ENCODE results near the gene ELFN2. TPM values are rescaled to one million over a fixed set of nuclear protein-coding genes. Genes with fewer than 3 reads are reported as not detected.

ELFN2 gene
- polyA plus RNA-seq, 3 donors, result 0.01 TPM; not detected in 2

DNA sequence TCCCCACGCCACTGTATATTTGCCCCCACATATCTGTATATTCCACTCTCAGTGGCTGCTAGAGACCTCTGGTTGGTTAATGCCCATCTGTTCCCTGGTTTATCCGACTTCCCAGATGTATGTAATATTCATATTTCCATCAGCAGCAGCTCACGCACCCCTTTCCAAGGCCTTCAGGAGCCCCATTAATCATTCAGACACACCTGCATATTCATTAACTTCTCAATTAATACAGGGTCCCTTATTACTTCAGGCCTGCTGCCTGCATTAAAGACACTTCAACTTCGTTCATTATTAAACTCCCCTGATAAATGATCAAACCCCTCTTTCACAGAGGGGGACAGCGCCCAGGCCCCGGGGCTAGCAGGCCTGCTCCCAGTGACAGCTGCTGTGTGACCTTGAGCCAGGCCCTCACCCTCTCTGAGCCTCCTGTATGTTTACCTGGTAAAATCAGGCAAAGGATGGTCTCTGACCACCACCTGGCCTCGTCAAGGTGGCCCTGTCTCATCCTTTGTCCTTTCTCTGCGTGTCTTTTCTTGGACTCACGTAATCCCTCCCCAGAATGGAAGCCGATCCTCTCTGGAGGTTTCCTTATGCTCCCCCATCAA, 34.5 kb downstream of the ELFN2 start:
- no peak overlapping the region for H3K9ac ChIP-seq (ENCODE audit: insufficient read depth, low read length, poor library complexity, severe bottlenecking)
- no peaks in the 10 kb centered on the region for H3K9me3 ChIP-seq (replicated peaks in 1 of 2; ENCODE audit: control insufficient read depth in 1 of 2, insufficient read depth in 1 of 2, low read length in 2 of 2)
- over 99% methylated on average over 10 of the region's 10 CpGs for WGBS (ENCODE audit: insufficient coverage)
- H3K36me3 Mint-ChIP-seq, result no peaks in the 10 kb centered on the region
- H4K20me1 ChIP-seq (ENCODE audit: insufficient read depth, low read length), result no peaks in the 10 kb centered on the region
- no peak overlapping the region for H3K4me3 Mint-ChIP-seq
- intact Hi-C loops (cut with micrococcal nuclease), result no loop called here
- H3K27ac Mint-ChIP-seq, result no peak overlapping the region
- H3K27me3 ChIP-seq (ENCODE audit: control insufficient read depth in 2 of 2, insufficient read depth in 2 of 2, low read length in 2 of 2), result no peaks in the 10 kb centered on the region
- H3K9me3 Mint-ChIP-seq, result no peaks in the 10 kb centered on the region
- H3K27ac ChIP-seq (ENCODE audit: low read depth in 1 of 2, low read length in 2 of 2), result no peak overlapping the region
- no peaks in the 10 kb centered on the region for H3K4me1 Mint-ChIP-seq
- H3K4me3 ChIP-seq (replicated peaks in 1 of 3; ENCODE audit: low read depth in 2 of 3, low read length in 3 of 3), result no peak overlapping the region
- no peak for DNase-seq
- no peaks in the 10 kb centered on the region for H3K36me3 ChIP-seq (replicated peaks in 1 of 2; ENCODE audit: control insufficient read depth in 1 of 2, insufficient read depth in 2 of 2, low read length in 2 of 2)
- H3K27me3 Mint-ChIP-seq (ENCODE audit: low read depth in 3 of 3), result peaks cover 7 to 24% (median 8%) of the 10 kb centered on the region in 3 donors
- H3K79me2 ChIP-seq (ENCODE audit: insufficient read depth, low read length), result no peaks in the 10 kb centered on the region
- H2AFZ ChIP-seq (ENCODE audit: insufficient read depth, low read depth, low read length, poor library complexity, severe bottlenecking), result no peak overlapping the region
- no peaks in the 10 kb centered on the region for H3K4me1 ChIP-seq (ENCODE audit: control insufficient read depth in 1 of 2, insufficient read depth in 2 of 2, low read length in 2 of 2)
- TF ChIP-seq, protein P1, sequence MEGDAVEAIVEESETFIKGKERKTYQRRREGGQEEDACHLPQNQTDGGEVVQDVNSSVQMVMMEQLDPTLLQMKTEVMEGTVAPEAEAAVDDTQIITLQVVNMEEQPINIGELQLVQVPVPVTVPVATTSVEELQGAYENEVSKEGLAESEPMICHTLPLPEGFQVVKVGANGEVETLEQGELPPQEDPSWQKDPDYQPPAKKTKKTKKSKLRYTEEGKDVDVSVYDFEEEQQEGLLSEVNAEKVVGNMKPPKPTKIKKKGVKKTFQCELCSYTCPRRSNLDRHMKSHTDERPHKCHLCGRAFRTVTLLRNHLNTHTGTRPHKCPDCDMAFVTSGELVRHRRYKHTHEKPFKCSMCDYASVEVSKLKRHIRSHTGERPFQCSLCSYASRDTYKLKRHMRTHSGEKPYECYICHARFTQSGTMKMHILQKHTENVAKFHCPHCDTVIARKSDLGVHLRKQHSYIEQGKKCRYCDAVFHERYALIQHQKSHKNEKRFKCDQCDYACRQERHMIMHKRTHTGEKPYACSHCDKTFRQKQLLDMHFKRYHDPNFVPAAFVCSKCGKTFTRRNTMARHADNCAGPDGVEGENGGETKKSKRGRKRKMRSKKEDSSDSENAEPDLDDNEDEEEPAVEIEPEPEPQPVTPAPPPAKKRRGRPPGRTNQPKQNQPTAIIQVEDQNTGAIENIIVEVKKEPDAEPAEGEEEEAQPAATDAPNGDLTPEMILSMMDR (IDR thresholded peaks at IDR 0.05), result no peak
- H3K4me2 ChIP-seq (replicated peaks; ENCODE audit: extremely low read depth, low read length, poor library complexity, severe bottlenecking), result no peak overlapping the region

DNA sequence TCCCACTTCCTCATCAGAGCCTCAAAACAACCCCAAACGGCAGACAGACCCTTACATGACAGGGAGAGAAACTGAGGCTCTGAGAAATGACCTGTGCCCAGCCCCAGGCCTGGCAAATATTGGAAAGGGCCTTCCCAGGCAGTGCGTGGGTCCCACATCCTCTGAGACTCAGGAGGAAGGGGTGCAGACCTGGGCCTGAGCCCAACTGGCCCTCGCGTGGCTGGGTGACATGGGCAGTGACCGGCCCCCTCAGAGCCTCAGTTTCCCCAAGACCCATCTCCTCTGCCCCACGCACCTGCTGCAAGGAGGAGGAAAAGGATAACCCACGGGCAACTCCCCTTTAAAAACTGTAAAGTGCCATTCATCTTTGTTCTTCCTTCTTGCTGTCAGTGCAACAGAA, 35.6 kb downstream of the ELFN2 start:
- no peaks in the 10 kb centered on the region for H3K36me3 Mint-ChIP-seq
- no peaks in the 10 kb centered on the region for H3K9me3 ChIP-seq (replicated peaks in 1 of 2; ENCODE audit: control insufficient read depth in 1 of 2, insufficient read depth in 1 of 2, low read length in 2 of 2)
- H3K4me3 ChIP-seq (replicated peaks in 1 of 3; ENCODE audit: low read depth in 2 of 3, low read length in 3 of 3), result no peak overlapping the region
- intact Hi-C loops (cut with micrococcal nuclease), result no loop called here
- H3K9me3 Mint-ChIP-seq, result no peaks in the 10 kb centered on the region
- H3K4me1 Mint-ChIP-seq, result peaks cover 3% of the 10 kb centered on the region
- no peak overlapping the region for H3K27ac ChIP-seq (ENCODE audit: low read depth in 1 of 2, low read length in 2 of 2)
- TF ChIP-seq, protein P1 (IDR thresholded peaks at IDR 0.05), result no peak
- DNase-seq, result no peak
- peaks cover 7 to 26% (median 12%) of the 10 kb centered on the region in 3 donors for H3K27me3 Mint-ChIP-seq (ENCODE audit: low read depth in 3 of 3)
- H3K27ac Mint-ChIP-seq, result no peak overlapping the region
- H3K9ac ChIP-seq (ENCODE audit: insufficient read depth, low read length, poor library complexity, severe bottlenecking), result no peak overlapping the region
- no peaks in the 10 kb centered on the region for H3K27me3 ChIP-seq (ENCODE audit: control insufficient read depth in 2 of 2, insufficient read depth in 2 of 2, low read length in 2 of 2)
- no peaks in the 10 kb centered on the region for H4K20me1 ChIP-seq (ENCODE audit: insufficient read depth, low read length)
- no peaks in the 10 kb centered on the region for H3K36me3 ChIP-seq (replicated peaks in 1 of 2; ENCODE audit: control insufficient read depth in 1 of 2, insufficient read depth in 2 of 2, low read length in 2 of 2)
- H3K4me1 ChIP-seq (ENCODE audit: control insufficient read depth in 1 of 2, insufficient read depth in 2 of 2, low read length in 2 of 2), result no peaks in the 10 kb centered on the region
- no peak overlapping the region for H3K4me2 ChIP-seq (replicated peaks; ENCODE audit: extremely low read depth, low read length, poor library complexity, severe bottlenecking)
- H3K4me3 Mint-ChIP-seq, result no peak overlapping the region
- no peak overlapping the region for H2AFZ ChIP-seq (ENCODE audit: insufficient read depth, low read depth, low read length, poor library complexity, severe bottlenecking)
- 85% methylated on average over 4 of the region's 7 CpGs for WGBS (ENCODE audit: insufficient coverage)
- no peaks in the 10 kb centered on the region for H3K79me2 ChIP-seq (ENCODE audit: insufficient read depth, low read length)
